HCT116 (cell line): Measurements from ENCODE around the gene TSEN34. TPM values are rescaled to one million over a fixed set of nuclear protein-coding genes. Genes with fewer than 3 reads are reported as not detected.

Experiments
- ATAC-seq: fragments of 200-7000 bp; cut with Tn5 transposase; 2 replicates; pipeline ENCODE4 v1.9.1; 2020; ENCODE audit warnings: mild to moderate bottlenecking, moderate library complexity
- BruUV-seq: library from RNA; stranded (reverse); fragments of 400-500 nt; replicated peaks from 2 replicates; lab custom pipeline; 2021; lab: Mats Ljungman, UMichigan
- CTCF ChIA-PET: fragments of 300-600 bp; sonication (Branson Sonifier 250); formaldehyde crosslinking; loops from one replicate; lab custom pipeline; 2021; ENCODE audit warnings: antibody characterized with exemption; lab: Charles Lee
- POLR2A ChIA-PET: fragments of 300-600, 350-600 bp; sonication (Branson Sonifier 250); formaldehyde crosslinking; loops from one replicate; lab custom pipeline; 2021; ENCODE audit warnings: antibody characterized with exemption; lab: Charles Lee
- RAD21 ChIA-PET, 2 experiments: fragments of 300-600 bp; sonication (Branson Sonifier 250); formaldehyde crosslinking; loops; one replicate each; lab custom pipeline; 2023; ENCODE audit warnings: low total read pairs in 2 of 2; ENCODE audit not compliant: uncharacterized antibody in 2 of 2, unreplicated experiment in 2 of 2, low non-redundant PET in 1 of 2; lab: Charles Lee
- DNase-seq: peaks from one replicate; pipeline ENCODE4 v3.0.0-alpha.2; 2010; ENCODE audit warnings: low read depth, low spot score
- H2AFZ ChIP-seq: fragments of 200-600 bp; shearing (Covaris generic), sonication (generic); 2 replicates; pipeline ENCODE4 v1.6.1; 2017; ENCODE audit warnings: low read depth, mixed run types, mixed read lengths, antibody characterized with exemption, low read length; ENCODE audit not compliant: poor library complexity, severe bottlenecking
- H3K27ac ChIP-seq: 2 replicates; pipeline ENCODE4 v1.5.1; 2012; ENCODE audit warnings: low read depth, low read length
- H3K27me3 ChIP-seq: fragments of 200-600 bp; sonication (generic); 2 replicates; pipeline ENCODE4 v1.6.1; 2016; ENCODE audit warnings: mixed run types, low read length, mixed read lengths; ENCODE audit not compliant: insufficient read depth
- H3K36me3 ChIP-seq, 2 experiments: fragments of 200-500 bp in 1 of 2; fragments of 200-600 bp in 1 of 2; sonication (Bioruptor generic) in 1 of 2; sonication (generic) in 1 of 2; 2 replicates each; pipeline versions ENCODE4 v1.5.1 to v1.6.1; 2014 to 2016; ENCODE audit warnings: low read length in 2 of 2, inconsistent platforms in 1 of 2, mixed read lengths in 1 of 2, mixed run types in 1 of 2; ENCODE audit not compliant: insufficient read depth in 2 of 2, control insufficient read depth in 1 of 2
- H3K4me1 ChIP-seq, 2 experiments: fragments of 200-600 bp in 1 of 2; sonication (generic) in 1 of 2; 2 replicates each; pipeline versions ENCODE4 v1.5.1 to v1.6.1; 2012 to 2017; ENCODE audit warnings: low read length in 2 of 2, inconsistent platforms in 1 of 2, mild to moderate bottlenecking in 1 of 2, mixed read lengths in 1 of 2, mixed run types in 1 of 2, moderate library complexity in 1 of 2; ENCODE audit not compliant: insufficient read depth in 2 of 2, control insufficient read depth in 1 of 2
- H3K4me2 ChIP-seq: fragments of 200-600 bp; sonication (generic); 2 replicates; pipeline ENCODE4 v1.6.1; 2017; ENCODE audit warnings: mixed run types, low read length, mixed read lengths
- H3K4me3 ChIP-seq, 2 experiments: fragments of 200-600 bp in 1 of 2; sonication (generic) in 1 of 2; replicated peaks in 1 of 2; 2 replicates each; pipeline ENCODE4 v1.5.1; 2011 to 2016; ENCODE audit warnings: low read length in 2 of 2, control low read depth in 1 of 2, low read depth in 1 of 2, mild to moderate bottlenecking in 1 of 2, mixed read lengths in 1 of 2, mixed run types in 1 of 2
- H3K79me2 ChIP-seq: fragments of 200-600 bp; sonication (generic); 2 replicates; pipeline ENCODE4 v1.6.1; 2017; ENCODE audit warnings: mild to moderate bottlenecking, mixed run types, low read length, moderate library complexity, mixed read lengths; ENCODE audit not compliant: insufficient read depth
- H3K9ac ChIP-seq: fragments of 200-600 bp; sonication (generic); 2 replicates; pipeline ENCODE4 v1.6.1; 2016; ENCODE audit warnings: low read length, mixed read lengths
- H3K9me2 ChIP-seq: fragments of 200-600 bp; sonication (generic), shearing (Covaris generic); 2 replicates; pipeline ENCODE4 v1.6.1; 2017; ENCODE audit warnings: mixed run types, mild to moderate bottlenecking, moderate library complexity; ENCODE audit not compliant: insufficient read depth
- H3K9me3 ChIP-seq, 2 experiments: fragments of 200-500 bp in 1 of 2; fragments of 200-600 bp in 1 of 2; sonication (Bioruptor generic) in 1 of 2; sonication (generic) in 1 of 2; 2 replicates each; pipeline ENCODE4 v1.6.1; 2014 to 2017; ENCODE audit warnings: low read length in 2 of 2, mixed read lengths in 2 of 2, inconsistent platforms in 1 of 2, low read depth in 1 of 2, mild to moderate bottlenecking in 1 of 2, mixed run types in 1 of 2, moderate library complexity in 1 of 2; ENCODE audit not compliant: control insufficient read depth in 1 of 2, insufficient read depth in 1 of 2
- H4K20me1 ChIP-seq: fragments of 200-600 bp; sonication (generic), shearing (Covaris generic); 2 replicates; pipeline ENCODE4 v1.6.1; 2017; ENCODE audit warnings: mixed run types, mild to moderate bottlenecking, moderate library complexity; ENCODE audit not compliant: insufficient read depth
- EGR1 ChIP-seq: IDR thresholded peaks from 2 replicates; pipeline ENCODE4 v1.6.1; 2012; ENCODE audit warnings: low read depth
- ELF1 ChIP-seq: IDR thresholded peaks from 2 replicates; pipeline ENCODE4 v1.6.1; 2012; ENCODE audit warnings: low read depth, borderline replicate concordance
- POLR2A ChIP-seq: IDR thresholded peaks from 2 replicates; pipeline ENCODE4 v1.7.0; 2011; ENCODE audit warnings: borderline replicate concordance; ENCODE audit not compliant: insufficient read depth, insufficient read length; ENCODE audit errors: extremely low read depth
- POLR2AphosphoS5 ChIP-seq: IDR thresholded peaks from 2 replicates; pipeline ENCODE4 v1.6.1; 2011; ENCODE audit warnings: mild to moderate bottlenecking, low read depth, low read length, moderate library complexity
- RAD21 ChIP-seq: IDR thresholded peaks from 2 replicates; pipeline ENCODE4 v1.6.1; 2012; ENCODE audit warnings: low read depth, mild to moderate bottlenecking
- YY1 ChIP-seq: IDR thresholded peaks from 2 replicates; pipeline ENCODE4 v1.6.1; 2011; ENCODE audit warnings: low read length, low read depth, moderate library complexity, mild to moderate bottlenecking; ENCODE audit not compliant: insufficient replicate concordance; ENCODE audit errors: extremely low read depth
- ZFX ChIP-seq: fragments of 450-650 bp; IDR thresholded peaks from 2 replicates; pipeline ENCODE4 v1.6.1; 2017
- intact Hi-C: fragments of 100-400 bp; cut with micrococcal nuclease; formaldehyde crosslinking; loops from 2 replicates; pipeline ENCODE4 v1.10.0; 2022
- total RNA-seq: library from RNA; stranded (reverse); gene quantifications from one replicate; pipeline ENCODE4 v1.2.1, GENCODE V29; 2021; ENCODE audit not compliant: unreplicated experiment
- TF ChIP-seq, protein P1 (sequence below), 3 experiments: fragments of 200-600 bp in 1 of 3; sonication (generic) in 1 of 3; IDR thresholded peaks in 2 of 3; conservative IDR thresholded peaks in 1 of 3; 2 replicates each; pipeline ENCODE4 v1.5.1; 2012 to 2017; ENCODE audit warnings: low read depth in 2 of 3, low read length in 2 of 3, antibody characterized with exemption in 1 of 3, borderline replicate concordance in 1 of 3, control low read depth in 1 of 3, mild to moderate bottlenecking in 1 of 3, mixed read lengths in 1 of 3, mixed run types in 1 of 3, moderate library complexity in 1 of 3; ENCODE audit not compliant: insufficient read depth in 1 of 3

TSEN34 gene
- total RNA-seq, 1 experiment from 2014 or later, result 99.9 TPM

GRCh38 chr19:54155694-54156093 lies 35.4 kb upstream of the TSEN34 start:
- DNase-seq (no peak), ATAC-seq (no peak)
- Histone ChIP-seq H3K79me2 (peaks cover 8% of the 10 kb centered on the region), H3K4me2 (no peak overlapping the region), H3K27ac (no peak overlapping the region), H3K36me3 (peaks cover 47 to 53% of the 10 kb centered on the region in 2 experiments; a peak in 3 of 4 replicates), H3K4me1 (peaks cover 10 to 20% of the 10 kb centered on the region in 2 experiments), H3K4me3 (no peak overlapping the region), H3K9ac (no peak overlapping the region), H3K27me3 (no peaks in the 10 kb centered on the region), H3K9me3 (no peaks in the 10 kb centered on the region), H4K20me1 (no peaks in the 10 kb centered on the region), H3K9me2 (no peaks in the 10 kb centered on the region), H2AFZ (no peak overlapping the region)
- CTCF ChIA-PET, result no interaction called here
- POLR2A ChIA-PET, result interaction anchor here (1.1 kb wide), 1 partner anchor 19 kb away, joined by 3 read pairs; the partner anchor contains the start of gene CNOT3
- intact Hi-C loops, result no loop called here
- RAD21 ChIA-PET, result interaction anchor here in 1 of 2 experiments (0.6 kb wide), 1 partner anchor 176 kb away, joined by 3 read pairs; no protein-coding TSS in a partner anchor
- TF ChIP-seq POLR2A (no peak), RAD21 (no peak), YY1 (no peak), EGR1 (no peak), ELF1 (no peak)
- TF ChIP-seq, protein P1, sequence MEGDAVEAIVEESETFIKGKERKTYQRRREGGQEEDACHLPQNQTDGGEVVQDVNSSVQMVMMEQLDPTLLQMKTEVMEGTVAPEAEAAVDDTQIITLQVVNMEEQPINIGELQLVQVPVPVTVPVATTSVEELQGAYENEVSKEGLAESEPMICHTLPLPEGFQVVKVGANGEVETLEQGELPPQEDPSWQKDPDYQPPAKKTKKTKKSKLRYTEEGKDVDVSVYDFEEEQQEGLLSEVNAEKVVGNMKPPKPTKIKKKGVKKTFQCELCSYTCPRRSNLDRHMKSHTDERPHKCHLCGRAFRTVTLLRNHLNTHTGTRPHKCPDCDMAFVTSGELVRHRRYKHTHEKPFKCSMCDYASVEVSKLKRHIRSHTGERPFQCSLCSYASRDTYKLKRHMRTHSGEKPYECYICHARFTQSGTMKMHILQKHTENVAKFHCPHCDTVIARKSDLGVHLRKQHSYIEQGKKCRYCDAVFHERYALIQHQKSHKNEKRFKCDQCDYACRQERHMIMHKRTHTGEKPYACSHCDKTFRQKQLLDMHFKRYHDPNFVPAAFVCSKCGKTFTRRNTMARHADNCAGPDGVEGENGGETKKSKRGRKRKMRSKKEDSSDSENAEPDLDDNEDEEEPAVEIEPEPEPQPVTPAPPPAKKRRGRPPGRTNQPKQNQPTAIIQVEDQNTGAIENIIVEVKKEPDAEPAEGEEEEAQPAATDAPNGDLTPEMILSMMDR (IDR thresholded peaks at IDR 0.05 in 2 of 3, conservative IDR thresholded peaks at IDR 0.05 in 1 of 3; ENCODE audit: borderline replicate concordance in 1 of 3, insufficient read depth in 1 of 3, low read depth in 2 of 3, low read length in 2 of 3), result peak in 1 of 3 experiments; percentile 17; a peak in 1 of 6 replicates
- BruUV-seq, result no TSS peak

DNA sequence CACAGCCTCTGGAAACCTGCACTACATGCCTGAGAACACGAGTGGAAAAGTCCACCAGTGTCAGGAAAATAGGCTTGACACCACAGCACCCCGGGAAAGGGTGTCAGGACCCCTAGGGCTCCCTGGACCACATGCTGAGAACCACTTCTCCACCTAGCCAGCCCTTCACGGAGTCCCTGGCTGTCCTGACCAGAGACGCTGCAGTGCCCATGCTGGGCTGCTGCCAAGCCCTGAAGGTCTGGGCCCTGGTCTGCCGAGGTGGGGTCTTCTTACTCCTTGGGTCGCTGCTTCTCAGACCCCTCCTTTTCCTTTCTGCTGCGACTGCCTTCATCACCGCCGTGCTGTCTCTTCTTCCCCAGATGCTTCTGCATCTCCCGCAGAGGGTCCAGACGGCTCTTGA lies 34.6 kb upstream of the TSEN34 start:
- Histone ChIP-seq H3K36me3 (peaks cover 47 to 51% of the 10 kb centered on the region in 2 experiments; a peak in 3 of 4 replicates), H2AFZ (no peak overlapping the region), H3K79me2 (peaks cover 8% of the 10 kb centered on the region), H3K9me2 (no peaks in the 10 kb centered on the region), H4K20me1 (no peaks in the 10 kb centered on the region), H3K4me2 (no peak overlapping the region), H3K4me1 (peaks cover 16 to 26% of the 10 kb centered on the region in 2 experiments), H3K9me3 (no peaks in the 10 kb centered on the region), H3K9ac (no peak overlapping the region), H3K4me3 (no peak overlapping the region), H3K27ac (no peak overlapping the region), H3K27me3 (no peaks in the 10 kb centered on the region)
- BruUV-seq, result no TSS peak
- RAD21 ChIA-PET, result no interaction called here
- no peak for TF ChIP-seq ZFX
- peak; percentile 42 for TF ChIP-seq POLR2AphosphoS5
- POLR2A ChIA-PET, result interaction anchor here (1.1 to 1.6 kb wide), 2 partner anchors 19 to 41 kb away, joined by 3 to 4 read pairs; partner anchors contain the start of genes CNOT3, PRPF31 and TFPT
- CTCF ChIA-PET, result no interaction called here
- DNase-seq (no peak), ATAC-seq (no peak)
- intact Hi-C loops, result no loop called here
